Parathyroid adenoma (tissue), 2 donors: ENCODE results near the gene HLF.

Experiments used
- H2AFZ ChIP-seq: fragments of 300-600 bp; sonication (generic); one replicate; pipeline ENCODE4 v1.7.0; 2017; ENCODE audit warnings: antibody characterized with exemption, mild to moderate bottlenecking
- H3K27ac ChIP-seq: fragments of 300-600 bp; sonication (generic); one replicate; pipeline ENCODE4 v1.7.0; 2017
- H3K27me3 ChIP-seq: fragments of 300-600 bp; sonication (generic); one replicate; pipeline ENCODE4 v1.7.0; 2017; ENCODE audit warnings: low read length; ENCODE audit not compliant: control insufficient read depth, insufficient read depth
- H3K36me3 ChIP-seq: fragments of 300-600 bp; sonication (generic); one replicate; pipeline ENCODE4 v1.7.0; 2017; ENCODE audit warnings: low read length; ENCODE audit not compliant: control insufficient read depth, insufficient read depth
- H3K4me1 ChIP-seq: fragments of 300-600 bp; sonication (generic); one replicate; pipeline ENCODE4 v1.7.0; 2017; ENCODE audit warnings: control low read depth
- H3K4me2 ChIP-seq: fragments of 300-600 bp; sonication (generic); one replicate; pipeline ENCODE4 v1.7.0; 2017; ENCODE audit warnings: low read length
- H3K4me3 ChIP-seq: fragments of 300-600 bp; sonication (generic); one replicate; pipeline ENCODE4 v1.7.0; 2017; ENCODE audit warnings: low read depth, low read length
- H3K79me2 ChIP-seq: fragments of 300-600 bp; sonication (generic); one replicate; pipeline ENCODE4 v1.7.0; 2017; ENCODE audit warnings: control low read depth
- H3K9ac ChIP-seq: fragments of 300-600 bp; sonication (generic); one replicate; pipeline ENCODE4 v1.7.0; 2017; ENCODE audit warnings: mild to moderate bottlenecking
- H3K9me3 ChIP-seq: fragments of 300-600 bp; sonication (generic); one replicate; pipeline ENCODE4 v1.7.0; 2017; ENCODE audit warnings: low read length; ENCODE audit not compliant: control insufficient read depth
- TF ChIP-seq, protein P1 (sequence below): fragments of 300-600 bp; sonication (generic); IDR thresholded peaks from one replicate; pipeline ENCODE4 v1.7.0; 2017; ENCODE audit warnings: antibody characterized with exemption, mild to moderate bottlenecking
- donor health status: primary hyperparathyroidism.

The HLF gene

DNA sequence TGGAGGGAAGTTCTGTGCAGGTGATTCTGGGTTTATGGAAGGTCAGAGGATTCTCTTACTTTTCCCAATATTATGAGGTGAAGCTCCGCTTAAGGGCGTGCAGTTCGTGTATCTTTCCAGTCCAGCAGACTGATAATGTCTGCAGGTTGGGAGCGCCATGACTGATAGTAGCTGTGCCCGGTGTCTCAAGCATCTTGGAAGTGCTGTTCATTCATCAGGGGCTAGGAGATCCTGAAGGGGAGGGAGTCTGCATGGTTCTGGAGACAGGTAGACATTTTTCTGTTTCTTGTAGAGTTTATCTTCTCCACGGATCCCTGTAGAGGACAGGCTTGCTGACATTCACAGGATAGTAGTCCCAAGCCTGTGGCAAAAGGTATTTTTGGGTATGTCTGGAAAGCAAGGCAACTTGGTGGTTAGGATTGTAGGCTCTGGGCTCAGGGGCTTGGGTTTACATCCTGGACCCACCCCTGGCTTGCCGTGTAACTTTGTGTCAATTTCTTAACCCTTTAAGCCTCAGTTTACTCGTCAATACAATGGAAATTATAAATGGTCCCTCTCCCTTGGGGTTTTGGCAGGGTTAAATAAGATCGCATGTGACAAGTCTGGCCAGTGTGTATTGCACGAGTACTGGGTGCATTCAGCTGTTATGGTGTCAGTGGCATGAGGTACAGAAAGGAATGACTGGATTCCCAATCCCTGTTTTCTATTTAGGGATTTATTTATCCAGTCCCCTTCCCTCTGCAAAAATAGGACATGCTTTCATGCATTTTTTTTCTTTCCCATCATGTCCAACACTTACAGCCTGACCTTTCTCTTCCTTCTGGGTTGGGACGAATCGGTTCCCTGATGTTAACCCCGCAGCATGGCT is 8.2 kb downstream of the HLF start:
- Histone ChIP-seq H3K27me3 (no peaks in the 10 kb centered on the region), H3K4me3 (no peak overlapping the region), H3K4me1 (no peaks in the 10 kb centered on the region), H3K79me2 (no peaks in the 10 kb centered on the region), H3K9me3 (no peaks in the 10 kb centered on the region), H3K27ac (no peak overlapping the region), H2AFZ (no peak overlapping the region), H3K36me3 (no peaks in the 10 kb centered on the region), H3K4me2 (peak overlapping the region; percentile 39), H3K9ac (no peak overlapping the region)
- TF ChIP-seq, protein P1, sequence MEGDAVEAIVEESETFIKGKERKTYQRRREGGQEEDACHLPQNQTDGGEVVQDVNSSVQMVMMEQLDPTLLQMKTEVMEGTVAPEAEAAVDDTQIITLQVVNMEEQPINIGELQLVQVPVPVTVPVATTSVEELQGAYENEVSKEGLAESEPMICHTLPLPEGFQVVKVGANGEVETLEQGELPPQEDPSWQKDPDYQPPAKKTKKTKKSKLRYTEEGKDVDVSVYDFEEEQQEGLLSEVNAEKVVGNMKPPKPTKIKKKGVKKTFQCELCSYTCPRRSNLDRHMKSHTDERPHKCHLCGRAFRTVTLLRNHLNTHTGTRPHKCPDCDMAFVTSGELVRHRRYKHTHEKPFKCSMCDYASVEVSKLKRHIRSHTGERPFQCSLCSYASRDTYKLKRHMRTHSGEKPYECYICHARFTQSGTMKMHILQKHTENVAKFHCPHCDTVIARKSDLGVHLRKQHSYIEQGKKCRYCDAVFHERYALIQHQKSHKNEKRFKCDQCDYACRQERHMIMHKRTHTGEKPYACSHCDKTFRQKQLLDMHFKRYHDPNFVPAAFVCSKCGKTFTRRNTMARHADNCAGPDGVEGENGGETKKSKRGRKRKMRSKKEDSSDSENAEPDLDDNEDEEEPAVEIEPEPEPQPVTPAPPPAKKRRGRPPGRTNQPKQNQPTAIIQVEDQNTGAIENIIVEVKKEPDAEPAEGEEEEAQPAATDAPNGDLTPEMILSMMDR = no peak

DNA sequence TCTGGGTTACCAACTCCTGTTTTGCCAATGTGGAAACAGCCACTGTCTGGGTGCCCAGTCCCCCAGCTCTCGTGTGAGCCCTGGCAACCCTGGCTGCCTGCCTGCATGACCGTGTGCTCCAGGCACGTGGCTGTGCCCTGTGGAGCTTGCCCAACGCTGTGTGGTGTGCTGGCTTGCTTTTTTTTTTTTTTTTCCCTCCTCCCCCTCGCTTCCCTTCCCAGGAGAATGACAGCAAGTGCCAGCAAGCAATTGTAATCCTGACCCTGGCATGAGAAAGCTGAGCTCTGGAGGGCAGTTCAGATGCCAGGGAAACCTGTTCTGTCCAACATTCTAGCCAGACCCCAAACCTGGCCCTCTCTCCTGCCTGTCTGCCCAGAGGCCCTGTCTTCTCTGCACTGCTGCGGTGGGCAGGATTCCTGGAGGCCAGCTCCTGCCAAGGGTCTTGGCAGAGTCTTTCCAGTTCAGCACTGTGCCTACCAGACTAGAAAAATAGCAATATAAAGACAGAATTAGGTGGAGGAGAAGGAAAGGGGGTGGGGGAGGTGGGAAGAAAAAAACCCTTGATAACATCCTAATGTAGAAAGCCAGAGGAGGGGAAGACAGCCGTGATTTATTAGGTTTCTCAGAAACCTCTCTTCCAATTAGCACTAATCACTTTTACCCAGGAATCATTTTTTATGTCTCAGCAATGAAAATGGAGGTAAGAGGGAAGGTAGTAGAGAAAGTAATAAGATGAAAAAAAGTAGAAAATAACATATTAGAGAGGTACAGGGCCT is 9.0 kb downstream of the HLF start:
- H3K36me3 ChIP-seq = no peaks in the 10 kb centered on the region
- H3K79me2 ChIP-seq = no peaks in the 10 kb centered on the region
- H3K4me2 ChIP-seq = peak overlapping the region; percentile 39
- no peaks in the 10 kb centered on the region for H3K4me1 ChIP-seq
- H3K9ac ChIP-seq = no peak overlapping the region
- no peak overlapping the region for H3K27ac ChIP-seq
- TF ChIP-seq, protein P1 = no peak
- H3K9me3 ChIP-seq = no peaks in the 10 kb centered on the region
- H2AFZ ChIP-seq = no peak overlapping the region
- H3K27me3 ChIP-seq = no peaks in the 10 kb centered on the region
- peak overlapping the region; percentile 12 for H3K4me3 ChIP-seq

DNA sequence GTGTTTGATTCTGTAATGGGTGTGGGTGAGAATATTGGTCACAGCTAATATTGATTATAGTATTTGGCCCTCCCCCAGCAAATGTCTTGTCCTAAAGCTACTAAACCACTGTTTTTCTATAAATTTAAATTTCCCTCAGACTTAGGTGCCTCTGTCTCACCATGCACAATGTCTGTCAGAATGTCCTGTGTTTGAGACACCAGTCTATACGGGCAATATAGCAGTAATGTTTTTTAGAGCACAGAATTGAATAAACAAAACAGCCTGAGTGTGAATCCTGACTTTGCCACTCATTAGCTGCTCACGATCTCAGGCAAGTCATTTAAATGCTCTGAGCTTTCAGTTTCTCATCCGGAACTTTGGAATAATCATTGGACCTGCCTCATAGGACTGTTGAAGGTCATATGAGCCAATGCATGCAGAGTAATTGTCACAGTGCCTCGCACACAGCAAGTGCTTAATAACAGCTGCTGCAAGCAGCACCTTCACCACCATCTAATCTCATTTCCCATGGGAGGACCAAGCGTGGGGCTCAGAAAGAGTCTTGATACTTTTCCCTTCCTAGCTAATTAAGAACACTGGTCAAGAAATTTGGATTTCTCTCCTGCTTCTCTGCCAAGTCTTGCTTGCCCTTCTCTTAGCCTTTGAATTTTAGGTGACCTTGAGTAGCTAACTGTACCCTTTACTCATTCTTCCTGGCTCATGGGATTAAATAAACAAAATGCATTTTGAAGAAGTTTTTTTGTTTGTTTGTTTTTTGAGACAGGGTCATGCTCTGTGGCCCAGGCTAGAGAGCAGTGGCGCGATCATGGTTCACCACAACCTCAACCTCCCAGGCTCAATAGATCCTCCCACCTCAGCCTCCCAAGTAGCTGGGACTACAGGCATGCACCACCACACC is 9.8 kb downstream of the HLF start:
- Histone ChIP-seq H2AFZ (no peak overlapping the region), H3K4me2 (no peak overlapping the region), H3K36me3 (no peaks in the 10 kb centered on the region), H3K4me1 (no peaks in the 10 kb centered on the region), H3K9ac (no peak overlapping the region), H3K9me3 (no peaks in the 10 kb centered on the region), H3K27ac (no peak overlapping the region), H3K27me3 (no peaks in the 10 kb centered on the region), H3K4me3 (no peak overlapping the region), H3K79me2 (no peaks in the 10 kb centered on the region)
- TF ChIP-seq, protein P1 = no peak

GRCh38 chr17:55275894-55276804 is 11.4 kb downstream of the HLF start:
- TF ChIP-seq, protein P1 = no peak
- Histone ChIP-seq H3K27me3 (no peaks in the 10 kb centered on the region), H3K27ac (no peak overlapping the region), H3K4me2 (no peak overlapping the region), H2AFZ (no peak overlapping the region), H3K36me3 (no peaks in the 10 kb centered on the region), H3K9me3 (no peaks in the 10 kb centered on the region), H3K4me3 (no peak overlapping the region), H3K9ac (no peak overlapping the region), H3K79me2 (no peaks in the 10 kb centered on the region), H3K4me1 (no peaks in the 10 kb centered on the region)
